Psoas muscle (tissue), 8 donors: ENCODE data around the gene DNAJC1. TPM values are rescaled to one million over a fixed set of nuclear protein-coding genes. Genes with fewer than 3 reads are reported as not detected.
A peak's percentile ranks its signal among the peaks of the same experiment; 100 is the strongest.

ENCODE experiments used
- ATAC-seq, 4 donors: fragments of 200-7000 bp; cut with Tn5 transposase; one replicate each; pipeline ENCODE4 v1.9.1; 2020; ENCODE audit warnings: moderate library complexity in 3 of 4, mild to moderate bottlenecking in 2 of 4
- DNase-seq, 2 donors: peaks; one replicate each; pipeline ENCODE4 v3.0.0-alpha.2; 2020
- H3K27ac ChIP-seq: fragments of 200-600 bp; one replicate; pipeline ENCODE4 v1.8.0; 2022
- H3K27me3 ChIP-seq, 3 donors: fragments of 200-600 bp in 1 of 3; one replicate each; pipeline versions ENCODE4 v1.6.1 to v1.8.0; 2013 to 2022; ENCODE audit warnings: low read length in 2 of 3, mild to moderate bottlenecking in 2 of 3, moderate library complexity in 1 of 3; ENCODE audit not compliant: insufficient read depth in 3 of 3
- H3K36me3 ChIP-seq, 2 donors: fragments of 200-600 bp in 1 of 2; one replicate each; pipeline versions ENCODE4 v1.6.1 to v1.8.0; 2013 to 2022; ENCODE audit warnings: low read depth in 1 of 2, mild to moderate bottlenecking in 1 of 2, moderate library complexity in 1 of 2; ENCODE audit not compliant: insufficient read depth in 1 of 2
- H3K4me1 ChIP-seq: fragments of 200-600 bp; one replicate; pipeline ENCODE4 v1.8.0; 2022
- H3K4me3 ChIP-seq: fragments of 200-600 bp; one replicate; pipeline ENCODE4 v1.8.0; 2022; ENCODE audit warnings: mild to moderate bottlenecking
- H3K9me3 ChIP-seq: fragments of 200-600 bp; one replicate; pipeline ENCODE4 v1.8.0; 2022
- CTCF ChIP-seq: fragments of 200-600 bp; IDR thresholded peaks from one replicate; pipeline ENCODE4 v1.8.0; 2022; ENCODE audit warnings: antibody characterized with exemption
- WGBS, 3 donors: extraction: QIAGEN DNeasy Blood & Tissue Kit; methylation state at CpG; one replicate each; pipeline versions ENCODE4 v1.1.6 to v1.1.7; 2013; 5-methylcytosine and 5-hydroxymethylcytosine counted together
- intact Hi-C, 2 donors: fragments of 100-400 bp; cut with DNase I; formaldehyde crosslinking; loops; one replicate each; pipeline versions ENCODE4 v1.11.0 to v1.14.2; 2022
- polyA plus RNA-seq, 3 donors: library from polyadenylated mRNA; stranded (reverse); fragments of 200-250 nt; gene quantifications; one replicate each; pipeline ENCODE4 v1.2.3, GENCODE V29; 2013
- total RNA-seq, 4 donors: library from RNA; stranded (reverse); fragmentation: NEBNext Ultra II Directional in 2 of 4; extraction: Animal tissue kit (Norgen Biotek cat#: 25700) in 2 of 4; gene quantifications; one replicate each; pipeline versions ENCODE4 v1.2.1 to v1.2.4, GENCODE V29; 2021 to 2023
- donor health status: healthy with polysubstance abuse.
- donor health status: DM: no; HTN: no; CAD: no; lungs with moderate emphysema.
- donor health status: Bipolar disorder and iron deficiency.
- donor health status: healthy.
- donor health status: DM: yes; HTN: yes; CAD: no.
- donor health status: DM: no; HTN: no; CAD: no.
- donor health status: DM: no; HTN: no; CAD: no.
- donor health status: DM: yes; HTN: yes; CAD: no.

The DNAJC1 gene
- total and polyA plus RNA-seq, 7 donors, result 6.7 to 21.5 (median 13.2) TPM

- Histone ChIP-seq H3K27me3 (no peaks in the 10 kb centered on the region), H3K9me3 (no peaks in the 10 kb centered on the region), H3K4me3 (no peak overlapping the region), H3K4me1 (peaks cover 4% of the 10 kb centered on the region), H3K27ac (no peak overlapping the region), H3K36me3 (peaks cover 5 to 41% of the 10 kb centered on the region in 2 donors)
- intact Hi-C loops, result no loop called here
- TF ChIP-seq CTCF, result no peak
- 85 to 94% (median 93%) methylated on average over 2 of the region's 2 CpGs for WGBS, 3 donors
- ATAC-seq (no peak), DNase-seq (no peak)
Measured at GRCh38 chr10:21715531-21716195, 287.9 kb downstream of the DNAJC1 start.

GRCh38 chr10:21712975-21713374 lies 290.6 kb downstream of the DNAJC1 start:
- Histone ChIP-seq H3K36me3 (peaks cover 5 to 42% of the 10 kb centered on the region in 2 donors), H3K9me3 (no peaks in the 10 kb centered on the region), H3K27ac (no peak overlapping the region), H3K4me3 (no peak overlapping the region), H3K4me1 (peaks cover 4% of the 10 kb centered on the region), H3K27me3 (no peaks in the 10 kb centered on the region)
- no peak for TF ChIP-seq CTCF
- DNase-seq (no peak), ATAC-seq (peak in 2 of 4 donors; percentile 40 to 54)
- intact Hi-C loops, result no loop called here
- 56 to 74% (median 62%) methylated on average over 4 of the region's 4 CpGs for WGBS, 3 donors

GRCh38 chr10:21707498-21707897 lies 296.0 kb downstream of the DNAJC1 start:
- no peak for ATAC-seq
- Histone ChIP-seq H3K4me3 (no peak overlapping the region), H3K9me3 (no peaks in the 10 kb centered on the region), H3K4me1 (no peaks in the 10 kb centered on the region), H3K36me3 (peaks cover 0 to 5% of the 10 kb centered on the region in 2 donors), H3K27ac (no peak overlapping the region), H3K27me3 (no peaks in the 10 kb centered on the region)
- no peak for DNase-seq
- intact Hi-C loops, result no loop called here
- 91 to 93% (median 92%) methylated on average over 3 of the region's 3 CpGs for WGBS, 3 donors
- no peak for TF ChIP-seq CTCF

Other genes with a start within 250 kb of the DNAJC1 start
- gene EBLN1, start 214.3 kb upstream of the DNAJC1 start, total RNA-seq, result not detected
- gene EBLN1, start 214.3 kb upstream of the DNAJC1 start, polyA plus RNA-seq, result not detected